Measurements from ENCODE around the gene EMP2. TPM values are rescaled to one million over a fixed set of nuclear protein-coding genes. Genes with fewer than 3 reads are reported as not detected.

The EMP2 gene
- total and polyA plus RNA-seq, 2 of the 4 experiments (the other 2 are of a cell fraction) = 13.8 to 18.3 TPM

DNA sequence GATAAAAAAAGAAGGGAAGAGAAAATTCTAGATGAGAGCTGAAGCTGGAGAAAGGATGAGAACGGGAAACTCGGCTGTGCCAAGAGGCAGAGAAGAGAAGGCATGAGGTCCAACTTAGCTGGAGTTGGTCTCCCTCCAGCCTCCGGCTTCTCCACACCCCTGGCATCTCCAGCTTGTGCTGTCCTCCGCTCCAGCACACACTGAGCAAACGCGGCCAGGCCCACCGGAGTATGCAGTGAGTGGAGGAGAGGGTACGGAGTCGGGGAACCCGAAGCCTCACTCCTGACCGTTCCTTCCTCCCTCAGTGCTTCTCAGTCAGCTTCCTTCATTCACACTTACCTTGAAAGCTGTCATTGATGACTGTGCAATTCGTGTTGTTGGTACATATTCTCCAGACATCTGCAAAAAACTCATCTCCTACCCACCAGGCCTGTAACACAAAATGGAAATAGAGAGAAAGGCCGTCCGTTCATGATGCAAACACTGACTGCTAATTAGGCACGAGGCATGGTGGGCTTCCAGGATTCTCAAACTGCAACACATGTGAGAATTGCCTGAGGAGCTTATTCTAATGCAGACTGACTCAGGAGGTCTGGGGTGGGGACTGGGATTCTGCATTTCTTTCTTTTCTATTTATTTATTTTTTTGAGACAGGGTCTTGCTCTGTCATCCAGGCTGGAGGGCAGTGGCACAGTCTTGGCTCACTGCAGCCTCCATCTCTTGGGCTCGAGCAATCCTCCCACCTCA is 37.0 kb downstream of the EMP2 start:
- POLR2A ChIA-PET (ENCODE audit: unreplicated experiment) = no interaction called here

More for the DNA sequence above, 37.0 kb downstream of the EMP2 start:
- no peak overlapping the region for H2AK5ac ChIP-seq (ENCODE audit: low read depth, low read length)
- TF ChIP-seq, protein P1, sequence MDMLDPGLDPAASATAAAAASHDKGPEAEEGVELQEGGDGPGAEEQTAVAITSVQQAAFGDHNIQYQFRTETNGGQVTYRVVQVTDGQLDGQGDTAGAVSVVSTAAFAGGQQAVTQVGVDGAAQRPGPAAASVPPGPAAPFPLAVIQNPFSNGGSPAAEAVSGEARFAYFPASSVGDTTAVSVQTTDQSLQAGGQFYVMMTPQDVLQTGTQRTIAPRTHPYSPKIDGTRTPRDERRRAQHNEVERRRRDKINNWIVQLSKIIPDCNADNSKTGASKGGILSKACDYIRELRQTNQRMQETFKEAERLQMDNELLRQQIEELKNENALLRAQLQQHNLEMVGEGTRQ (IDR thresholded peaks at IDR 0.05; ENCODE audit: low read depth, low read length) = no peak
- TF ChIP-seq SMC3 (IDR thresholded peaks at IDR 0.05; ENCODE audit: low read depth, low read length) (no peak), MAFK (IDR thresholded peaks at IDR 0.05; ENCODE audit: low read depth, low read length) (no peak), NFE2L2 (IDR thresholded peaks at IDR 0.05; ENCODE audit: low read depth, low read length) (no peak), POLR2A (IDR thresholded peaks at IDR 0.05; ENCODE audit: low read depth, low read length) (no peak), BHLHE40 (IDR thresholded peaks at IDR 0.05; ENCODE audit: low read depth, low read length) (no peak), MXI1 (IDR thresholded peaks at IDR 0.05; ENCODE audit: borderline replicate concordance, low read depth, low read length) (no peak), RFX5 (IDR thresholded peaks at IDR 0.05; ENCODE audit: low read depth, low read length) (no peak), CHD1 (IDR thresholded peaks at IDR 0.05; ENCODE audit: low read depth, low read length) (no peak), RAD21 (IDR thresholded peaks at IDR 0.05; ENCODE audit: low read length) (no peak), MAZ (IDR thresholded peaks at IDR 0.05; ENCODE audit: borderline replicate concordance, low read depth, low read length) (no peak), FOS (IDR thresholded peaks at IDR 0.05; ENCODE audit: low read depth, low read length) (no peak), CEBPB (IDR thresholded peaks at IDR 0.05; ENCODE audit: low read depth, low read length) (no peak), RCOR1 (IDR thresholded peaks at IDR 0.05; ENCODE audit: insufficient replicate concordance, low read length) (no peak)
- TF ChIP-seq, protein P2, sequence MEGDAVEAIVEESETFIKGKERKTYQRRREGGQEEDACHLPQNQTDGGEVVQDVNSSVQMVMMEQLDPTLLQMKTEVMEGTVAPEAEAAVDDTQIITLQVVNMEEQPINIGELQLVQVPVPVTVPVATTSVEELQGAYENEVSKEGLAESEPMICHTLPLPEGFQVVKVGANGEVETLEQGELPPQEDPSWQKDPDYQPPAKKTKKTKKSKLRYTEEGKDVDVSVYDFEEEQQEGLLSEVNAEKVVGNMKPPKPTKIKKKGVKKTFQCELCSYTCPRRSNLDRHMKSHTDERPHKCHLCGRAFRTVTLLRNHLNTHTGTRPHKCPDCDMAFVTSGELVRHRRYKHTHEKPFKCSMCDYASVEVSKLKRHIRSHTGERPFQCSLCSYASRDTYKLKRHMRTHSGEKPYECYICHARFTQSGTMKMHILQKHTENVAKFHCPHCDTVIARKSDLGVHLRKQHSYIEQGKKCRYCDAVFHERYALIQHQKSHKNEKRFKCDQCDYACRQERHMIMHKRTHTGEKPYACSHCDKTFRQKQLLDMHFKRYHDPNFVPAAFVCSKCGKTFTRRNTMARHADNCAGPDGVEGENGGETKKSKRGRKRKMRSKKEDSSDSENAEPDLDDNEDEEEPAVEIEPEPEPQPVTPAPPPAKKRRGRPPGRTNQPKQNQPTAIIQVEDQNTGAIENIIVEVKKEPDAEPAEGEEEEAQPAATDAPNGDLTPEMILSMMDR (conservative IDR thresholded peaks at IDR 0.05; ENCODE audit: low read depth, low read length) = no peak
- TF ChIP-seq, protein P3, sequence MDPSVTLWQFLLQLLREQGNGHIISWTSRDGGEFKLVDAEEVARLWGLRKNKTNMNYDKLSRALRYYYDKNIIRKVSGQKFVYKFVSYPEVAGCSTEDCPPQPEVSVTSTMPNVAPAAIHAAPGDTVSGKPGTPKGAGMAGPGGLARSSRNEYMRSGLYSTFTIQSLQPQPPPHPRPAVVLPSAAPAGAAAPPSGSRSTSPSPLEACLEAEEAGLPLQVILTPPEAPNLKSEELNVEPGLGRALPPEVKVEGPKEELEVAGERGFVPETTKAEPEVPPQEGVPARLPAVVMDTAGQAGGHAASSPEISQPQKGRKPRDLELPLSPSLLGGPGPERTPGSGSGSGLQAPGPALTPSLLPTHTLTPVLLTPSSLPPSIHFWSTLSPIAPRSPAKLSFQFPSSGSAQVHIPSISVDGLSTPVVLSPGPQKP (IDR thresholded peaks at IDR 0.05; ENCODE audit: borderline replicate concordance, low read depth, low read length) = no peak
- H2BK20ac ChIP-seq (ENCODE audit: low read depth, low read length) = no peak overlapping the region
- no peak overlapping the region for H3K14ac ChIP-seq (replicated peaks; ENCODE audit: low read depth, low read length)
- intact Hi-C loops (cut with micrococcal nuclease) = no loop called here
- H2BK120ac ChIP-seq (ENCODE audit: low read depth, low read length) = no peak overlapping the region
- peaks cover 20% of the 10 kb centered on the region for H3K36me3 ChIP-seq (ENCODE audit: control insufficient read depth, insufficient read depth, low read length)
- H3K27ac ChIP-seq (ENCODE audit: insufficient read depth, low read length) = no peak overlapping the region
- no peaks in the 10 kb centered on the region for H4K20me1 ChIP-seq (ENCODE audit: insufficient read depth, low read length)
- H2AK9ac ChIP-seq (replicated peaks; ENCODE audit: low read depth, low read length, poor library complexity) = no peak overlapping the region
- H3K4me3 ChIP-seq (ENCODE audit: insufficient read depth, low read depth, low read length) = no peak overlapping the region
- H3K18ac ChIP-seq (ENCODE audit: low read depth, low read length) = no peak overlapping the region
- peaks cover 0 to 8% of the 10 kb centered on the region in 2 experiments; a peak in 2 of 4 replicates for H3K79me1 ChIP-seq (ENCODE audit: low read depth in 1 of 2, low read length in 2 of 2)
- no peak overlapping the region for H4K8ac ChIP-seq (ENCODE audit: low read depth in 2 of 2, low read length in 2 of 2)
- H3K4me1 ChIP-seq (ENCODE audit: control insufficient read depth, insufficient read depth, low read length) = no peaks in the 10 kb centered on the region
- DNase-seq = no peak
- in situ Hi-C loops (cut with MboI; ENCODE audit: low sequenced_read_pairs) = no loop called here
- CTCF ChIA-PET = no interaction called here
- H3K9me1 ChIP-seq (ENCODE audit: insufficient read depth, low read length) = no peaks in the 10 kb centered on the region
- dilution Hi-C loops (cut with HindIII; ENCODE audit: low sequenced_read_pairs, unreplicated experiment) = no loop called here
- no peak overlapping the region for H4K91ac ChIP-seq (ENCODE audit: insufficient read depth, low read depth, low read length)
- H3K9ac ChIP-seq (ENCODE audit: low read depth, low read length) = no peak overlapping the region
- H3K23ac ChIP-seq (ENCODE audit: low read depth, low read length) = no peak overlapping the region
- no peak overlapping the region for H3K56ac ChIP-seq (ENCODE audit: extremely low read depth, insufficient read depth, low read length)
- H3K4me2 ChIP-seq (ENCODE audit: low read depth, low read length) = no peak overlapping the region
- H2BK5ac ChIP-seq (ENCODE audit: low read depth, low read length, poor library complexity, severe bottlenecking) = no peak overlapping the region
- no peak for ATAC-seq (ENCODE audit: low read depth)
- H2BK15ac ChIP-seq (ENCODE audit: low read depth, low read length) = no peak overlapping the region
- WGBS, 2 experiments (ENCODE audit: extremely low coverage in 2 of 2, insufficient read length in 1 of 2) = 90% methylated on average over 4 of the region's 16 CpGs; no CpG with 5 or more reads in 1 of the 2 experiments
- no peak overlapping the region for H3K4ac ChIP-seq (ENCODE audit: low read depth, low read length)
- no peaks in the 10 kb centered on the region for H3K9me3 ChIP-seq (ENCODE audit: control insufficient read depth, insufficient read depth, low read length)
- no peak overlapping the region for H2AFZ ChIP-seq (replicated peaks; ENCODE audit: low read length, poor library complexity)
- BruUV-seq (replicated peaks) = no TSS peak
- no peak overlapping the region for H4K5ac ChIP-seq (ENCODE audit: low read depth, low read length)
- no peaks in the 10 kb centered on the region for H3K27me3 ChIP-seq (ENCODE audit: control insufficient read depth, insufficient read depth, low read length)
